DND-41 (cell line): ENCODE measurements around the gene TM9SF2.
"Not testable (repeated sequence)": the region's sequence is repeated elsewhere in the genome, so short reads cannot be mapped to it uniquely, and the experiment has no call there.

Experiments used
- ATAC-seq: fragments of 200-7000 bp; cut with Tn5 transposase; 3 replicates; pipeline ENCODE4 v1.9.1; 2021; ENCODE audit warnings: low read depth; ENCODE audit not compliant: insufficient read depth
- DNase-seq: peaks from one replicate; pipeline ENCODE4 v3.0.0-alpha.2; 2020
- H2AFZ ChIP-seq: 2 replicates; pipeline ENCODE4 v1.6.0; 2012; ENCODE audit warnings: low read depth, low read length
- H3K27ac ChIP-seq: 2 replicates; pipeline ENCODE4 v1.5.1; 2012; ENCODE audit warnings: low read length, inconsistent platforms
- H3K27me3 ChIP-seq: fragments of 200-600 bp; sonication (generic); 2 replicates; pipeline ENCODE4 v1.6.0; 2012; ENCODE audit warnings: low read length, mild to moderate bottlenecking, inconsistent platforms; ENCODE audit not compliant: insufficient read depth, poor library complexity
- H3K36me3 ChIP-seq: 2 replicates; pipeline ENCODE4 v1.5.1; 2012; ENCODE audit warnings: low read length, inconsistent platforms; ENCODE audit not compliant: insufficient read depth
- H3K4me1 ChIP-seq: 2 replicates; pipeline ENCODE4 v1.5.1; 2012; ENCODE audit warnings: mild to moderate bottlenecking, low read length; ENCODE audit not compliant: insufficient read depth
- H3K4me2 ChIP-seq: 2 replicates; pipeline ENCODE4 v1.6.0; 2012; ENCODE audit warnings: mild to moderate bottlenecking, moderate library complexity, low read length, inconsistent platforms; ENCODE audit not compliant: insufficient read depth
- H3K4me3 ChIP-seq, 2 experiments: fragments of 200-600 bp in 1 of 2; shearing (Covaris generic) in 1 of 2; 2 replicates each; pipeline ENCODE4 v1.5.1; 2012 to 2016; ENCODE audit warnings: inconsistent platforms in 2 of 2, low read length in 2 of 2, mild to moderate bottlenecking in 2 of 2, low read depth in 1 of 2, moderate library complexity in 1 of 2
- H3K79me2 ChIP-seq: 2 replicates; pipeline ENCODE4 v1.6.0; 2012; ENCODE audit warnings: low read length, inconsistent platforms; ENCODE audit not compliant: insufficient read depth
- H3K9ac ChIP-seq: 2 replicates; pipeline ENCODE4 v1.6.0; 2012; ENCODE audit warnings: low read depth, mild to moderate bottlenecking, inconsistent platforms, low read length, moderate library complexity
- H3K9me3 ChIP-seq: 2 replicates; pipeline ENCODE4 v1.5.1; 2012; ENCODE audit warnings: low read length, moderate library complexity, mild to moderate bottlenecking, inconsistent platforms; ENCODE audit not compliant: insufficient read depth, severe bottlenecking
- H4K20me1 ChIP-seq: 2 replicates; pipeline ENCODE4 v1.6.0; 2012; ENCODE audit warnings: low read length; ENCODE audit not compliant: insufficient read depth
- CTCF ChIP-seq: IDR thresholded peaks from 2 replicates; pipeline ENCODE4 v1.5.1; 2012; ENCODE audit warnings: borderline replicate concordance, low read length, moderate library complexity, mild to moderate bottlenecking; ENCODE audit not compliant: poor library complexity, severe bottlenecking; ENCODE audit errors: extremely low read depth
- EZH2 ChIP-seq: IDR thresholded peaks from 3 replicates; pipeline ENCODE4 v1.6.1; 2012; ENCODE audit warnings: borderline replicate concordance, low read depth, mild to moderate bottlenecking, moderate library complexity, low read length, inconsistent platforms; ENCODE audit not compliant: severe bottlenecking

TM9SF2 gene

GRCh38 chr13:99564386-99564785, 63.1 kb downstream of the TM9SF2 start:
- H3K4me2 ChIP-seq = no peak overlapping the region
- no peak for DNase-seq
- H3K4me1 ChIP-seq = no peaks in the 10 kb centered on the region
- TF ChIP-seq EZH2 (no peak), CTCF (no peak)
- H3K27ac ChIP-seq = no peak overlapping the region
- no peak overlapping the region for H3K4me3 ChIP-seq
- H3K9ac ChIP-seq = no peak overlapping the region
- no peak overlapping the region for H2AFZ ChIP-seq
- ATAC-seq = no peak
- peaks cover 53% of the 10 kb centered on the region for H3K36me3 ChIP-seq
- no peaks in the 10 kb centered on the region for H3K79me2 ChIP-seq
- peaks cover 8% of the 10 kb centered on the region for H3K9me3 ChIP-seq
- H4K20me1 ChIP-seq = no peaks in the 10 kb centered on the region
- H3K27me3 ChIP-seq = no peaks in the 10 kb centered on the region

GRCh38 chr13:99565478-99566124, 64.3 kb downstream of the TM9SF2 start:
- H3K9me3 ChIP-seq = peaks cover 12% of the 10 kb centered on the region
- H4K20me1 ChIP-seq = no peaks in the 10 kb centered on the region
- H3K36me3 ChIP-seq = peaks cover 44% of the 10 kb centered on the region
- H2AFZ ChIP-seq = no peak overlapping the region
- no peak overlapping the region for H3K4me2 ChIP-seq
- no peaks in the 10 kb centered on the region for H3K4me1 ChIP-seq
- no peak overlapping the region for H3K4me3 ChIP-seq
- ATAC-seq = no peak; the same call in 2 of the 3 replicates
- H3K27me3 ChIP-seq = no peaks in the 10 kb centered on the region
- no peak overlapping the region for H3K9ac ChIP-seq
- no peaks in the 10 kb centered on the region for H3K79me2 ChIP-seq
- DNase-seq = no peak
- no peak overlapping the region for H3K27ac ChIP-seq
- TF ChIP-seq EZH2 = no peak
- TF ChIP-seq CTCF = no peak

DNA sequence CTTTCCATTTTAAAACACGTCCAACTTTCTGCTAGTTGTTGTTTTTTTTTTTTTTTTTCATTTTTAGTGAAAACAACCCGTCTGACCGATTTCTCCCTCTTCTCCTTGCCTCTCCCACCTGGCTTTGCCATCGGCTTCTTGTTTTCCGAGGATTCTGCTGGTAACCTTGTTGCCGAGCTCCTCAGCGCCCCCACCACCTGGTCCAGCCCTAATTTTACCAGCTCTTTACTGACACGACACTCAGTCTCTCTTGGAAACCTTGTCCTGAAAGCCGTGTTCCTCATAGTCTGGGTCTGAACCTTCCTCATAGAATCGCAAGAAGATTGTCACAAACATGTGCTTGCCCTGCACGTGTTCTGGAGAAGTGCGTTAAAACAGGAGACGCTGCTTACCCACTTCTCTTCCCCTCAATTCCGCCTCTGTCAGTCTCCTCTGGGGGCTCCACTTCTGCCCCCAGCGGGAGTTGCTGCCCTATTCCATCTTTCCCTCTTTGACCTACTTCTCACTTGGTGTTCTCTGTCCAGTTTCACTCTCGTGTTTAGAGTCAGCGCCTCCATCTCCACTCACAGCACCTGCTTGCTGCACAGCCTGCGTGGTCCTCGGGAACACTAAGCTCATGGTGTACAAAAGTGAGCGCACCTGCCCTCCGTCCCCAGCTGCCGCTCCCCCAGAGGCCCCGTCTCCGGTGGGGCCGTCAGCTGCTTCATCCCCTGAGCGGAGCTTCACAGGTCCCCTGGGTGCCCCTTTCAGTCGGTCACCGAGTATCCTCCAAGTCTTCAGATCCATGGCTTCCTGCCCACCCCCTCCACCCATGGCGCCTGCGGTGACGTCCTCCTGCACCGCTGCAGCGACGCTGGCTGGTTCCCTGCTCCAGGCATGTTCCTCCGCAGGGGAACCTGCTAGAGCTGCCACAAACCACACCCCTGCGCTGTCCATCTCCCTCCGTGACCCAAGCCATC, 65.1 kb downstream of the TM9SF2 start:
- H3K27me3 ChIP-seq = no peaks in the 10 kb centered on the region
- TF ChIP-seq CTCF = no peak
- TF ChIP-seq EZH2 = no peak
- H3K9me3 ChIP-seq = peaks cover 12% of the 10 kb centered on the region
- ATAC-seq (no peak), DNase-seq (no peak)
- H4K20me1 ChIP-seq = no peaks in the 10 kb centered on the region
- no peaks in the 10 kb centered on the region for H3K79me2 ChIP-seq
- no peaks in the 10 kb centered on the region for H3K4me1 ChIP-seq
- no peak overlapping the region for H3K9ac ChIP-seq
- no peak overlapping the region for H3K4me2 ChIP-seq
- H3K27ac ChIP-seq = no peak overlapping the region
- H3K36me3 ChIP-seq = peaks cover 38% of the 10 kb centered on the region
- no peak overlapping the region for H2AFZ ChIP-seq
- no peak overlapping the region for H3K4me3 ChIP-seq

GRCh38 chr13:99568901-99569300, 67.6 kb downstream of the TM9SF2 start:
- H2AFZ ChIP-seq, H3K27ac ChIP-seq, H3K79me2 ChIP-seq, H3K4me3 ChIP-seq, H3K4me1 ChIP-seq, H4K20me1 ChIP-seq, H3K9ac ChIP-seq, H3K4me2 ChIP-seq, H3K27me3 ChIP-seq, ATAC-seq: not testable (repeated sequence)
- Histone ChIP-seq H3K36me3 (peaks cover 15% of the 10 kb centered on the region; the same call in 1 of the 2 replicates), H3K9me3 (peaks cover 12% of the 10 kb centered on the region)
- DNase-seq = peak; percentile 21
